ENCODE results near the gene SUN5.
"Not testable (repeated sequence)": the region's sequence is repeated elsewhere in the genome, so short reads cannot be mapped to it uniquely, and the experiment has no call there.

The SUN5 gene

DNA sequence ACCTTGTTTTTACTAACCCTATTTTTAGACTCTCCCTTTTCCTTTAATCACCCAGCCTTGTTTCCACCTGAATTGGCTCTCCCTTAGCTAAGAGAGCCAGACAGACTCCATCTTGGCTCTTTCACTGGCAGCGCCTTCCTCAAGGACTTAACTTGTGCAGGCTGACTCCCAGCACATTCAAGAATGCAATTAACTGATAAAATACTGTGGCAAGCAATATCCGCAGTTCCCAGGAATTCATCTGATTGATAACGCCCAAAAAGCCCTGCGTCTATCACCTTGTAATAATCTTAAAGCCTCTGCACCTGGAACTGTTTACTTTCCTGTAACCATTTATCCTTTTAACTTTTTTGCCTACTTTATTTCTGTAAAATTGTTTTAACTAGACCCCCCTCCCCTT, 29.1 kb downstream of the SUN5 start:
- not testable (repeated sequence) for DNase-seq

DNA sequence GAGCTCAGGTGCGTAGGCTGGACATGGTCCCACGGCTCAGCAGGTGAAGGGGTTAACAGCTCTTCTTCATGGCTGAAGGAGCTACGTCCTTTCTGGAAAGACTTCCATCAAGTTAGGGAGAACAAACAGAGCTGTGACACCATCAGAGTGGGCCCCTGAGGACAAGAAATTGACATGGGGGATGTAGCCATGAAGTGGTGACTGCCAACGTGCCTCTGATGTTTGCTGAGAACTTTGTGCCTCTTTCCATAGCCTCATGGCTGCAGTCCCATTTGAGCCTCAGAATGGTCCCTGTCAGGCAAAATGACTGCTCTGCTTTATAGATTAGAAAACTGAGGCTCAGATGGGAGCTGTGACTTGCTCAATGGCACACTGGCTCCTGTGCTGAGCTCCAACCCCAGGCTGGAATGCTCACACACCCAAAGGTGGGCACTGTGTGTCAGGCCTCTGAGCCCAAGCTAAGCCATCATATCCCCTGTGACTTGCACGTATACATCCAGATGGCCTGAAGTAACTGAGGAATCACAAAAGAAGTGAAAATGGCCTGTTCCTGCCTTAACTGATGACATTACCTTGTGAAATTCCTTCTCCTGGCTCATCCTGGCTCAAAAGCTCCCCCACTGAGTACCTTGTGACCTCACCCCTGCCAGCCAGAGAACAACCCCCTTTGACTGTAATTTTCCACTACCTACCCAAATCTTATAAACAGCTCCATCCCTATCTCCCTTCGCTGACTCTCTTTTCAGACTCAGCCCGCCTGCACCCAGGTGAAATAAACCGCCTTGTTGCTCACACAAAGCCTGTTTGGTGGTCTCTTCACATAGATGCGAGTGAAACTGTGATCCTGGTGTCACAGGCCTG, 29.8 kb downstream of the SUN5 start:
- peak; percentile 1 for DNase-seq

DNA sequence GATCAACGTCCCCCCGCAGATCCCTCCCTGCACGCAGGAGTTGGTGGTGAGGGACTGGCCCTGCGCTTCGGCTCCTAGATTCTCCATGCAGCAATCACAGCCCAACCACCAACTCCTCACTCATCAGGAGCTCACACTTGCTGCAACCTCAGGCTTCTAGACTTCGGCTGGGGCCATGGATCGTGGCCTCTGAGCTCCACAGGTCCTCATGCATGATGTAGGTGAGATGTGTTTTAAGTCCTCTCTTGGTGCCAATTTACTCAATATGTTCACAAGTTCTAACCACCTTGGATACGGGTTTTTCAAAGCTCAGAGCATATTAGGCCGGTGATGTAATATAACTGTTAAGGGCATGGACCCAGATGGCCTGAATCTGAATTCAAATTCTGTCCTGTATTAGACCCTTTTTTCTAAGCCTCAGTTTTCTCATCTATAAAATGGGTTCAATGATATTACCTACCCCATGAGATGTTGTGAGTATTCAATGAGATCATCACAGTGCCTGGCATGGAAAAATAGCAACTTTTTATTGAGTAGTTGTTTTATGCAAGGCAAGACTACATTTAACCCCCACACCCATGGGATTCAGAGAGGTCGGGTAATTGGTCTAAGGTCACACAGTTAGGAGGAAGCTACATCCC, 31.0 kb downstream of the SUN5 start:
- no peak for DNase-seq

- DNase-seq: peak; percentile 43
These were observed 31.8 kb downstream of the SUN5 start for GRCh38 chr20:32972181-32973076.

DNA sequence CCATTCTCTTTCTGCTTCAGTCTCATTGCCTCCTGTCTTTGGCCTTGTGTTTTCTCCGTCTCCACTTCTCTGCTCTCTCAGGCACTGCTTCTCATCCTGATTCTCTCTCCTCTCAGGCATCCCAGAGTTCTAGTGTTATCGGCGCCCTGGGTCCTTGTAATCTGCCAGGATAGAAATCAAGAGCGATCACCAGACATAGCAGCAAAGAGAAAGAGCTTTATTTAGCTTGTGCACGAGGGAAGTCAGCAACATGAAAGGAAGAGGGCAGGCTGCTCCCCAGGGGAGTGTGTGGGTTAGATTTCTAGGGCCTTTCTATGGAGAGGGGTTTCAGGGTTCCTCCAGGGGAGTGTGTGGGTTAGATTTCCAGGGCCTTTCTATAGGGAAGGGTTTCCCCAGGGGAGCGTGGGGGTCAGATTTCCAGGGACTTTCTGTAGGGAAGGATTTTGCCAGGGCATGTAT, 32.5 kb downstream of the SUN5 start:
- DNase-seq: peak; percentile 22

DNA sequence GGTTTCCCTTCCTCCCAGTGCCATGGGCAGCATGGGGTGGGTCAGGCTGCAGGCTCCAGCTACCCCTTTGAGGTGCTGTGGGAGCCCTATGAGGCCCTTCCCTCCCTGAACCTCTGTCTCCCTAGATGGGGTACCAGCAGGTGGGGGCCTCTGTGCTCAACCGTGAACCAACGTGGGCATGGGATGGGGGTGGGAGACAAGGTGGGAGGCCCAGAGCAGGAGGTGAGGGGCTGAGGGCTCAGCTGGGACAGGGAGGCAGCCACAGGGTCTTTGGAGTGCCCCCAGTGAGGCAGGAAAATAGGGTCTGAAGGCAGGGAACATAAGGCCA, 33.3 kb downstream of the SUN5 start:
- DNase-seq: peak; percentile 0

DNA sequence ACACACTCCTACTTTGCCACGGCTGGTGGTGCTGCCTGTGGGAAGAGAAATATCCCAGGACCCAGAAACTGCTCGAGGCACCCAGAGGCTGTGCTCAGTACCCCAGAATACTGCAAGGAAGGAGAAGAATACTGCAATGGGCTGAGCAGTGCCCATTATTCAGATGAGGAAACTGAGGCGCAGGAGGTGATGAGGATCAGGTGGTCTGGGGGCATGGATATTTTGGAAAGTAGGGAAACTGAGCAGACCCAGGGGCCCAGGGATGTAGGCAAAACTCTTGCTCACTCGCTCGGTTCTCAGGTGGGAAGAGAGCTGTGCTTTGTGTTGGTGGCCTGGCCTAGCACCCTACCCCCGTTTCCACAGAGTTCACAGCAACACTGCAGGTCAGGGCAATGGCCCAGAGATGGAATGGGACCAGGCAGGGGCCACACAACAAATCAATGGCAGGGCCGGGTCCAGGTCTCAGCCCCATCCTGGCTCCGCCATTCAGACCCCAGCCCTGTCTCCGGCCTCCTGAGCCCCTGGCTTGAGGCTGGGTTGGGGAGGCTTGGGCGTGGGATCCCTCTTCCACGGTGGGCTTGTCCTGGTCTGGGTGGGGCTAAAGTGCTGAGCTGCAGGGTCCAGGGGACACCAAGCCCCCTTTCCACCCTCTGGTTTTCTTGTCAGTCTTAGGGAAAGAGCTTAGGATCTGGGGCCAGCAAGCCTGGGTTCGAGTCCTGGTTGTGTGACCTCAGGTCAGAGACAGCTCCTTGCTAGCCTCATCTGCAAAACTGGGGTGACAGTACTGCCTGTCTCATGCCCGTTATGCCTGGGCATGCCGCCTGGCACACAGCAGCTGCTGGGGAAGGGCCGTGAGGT, 33.9 kb downstream of the SUN5 start:
- DNase-seq: peak; percentile 7

GRCh38 chr20:32969356-32970114, 34.7 kb downstream of the SUN5 start:
- peak; percentile 5 for DNase-seq

DNA sequence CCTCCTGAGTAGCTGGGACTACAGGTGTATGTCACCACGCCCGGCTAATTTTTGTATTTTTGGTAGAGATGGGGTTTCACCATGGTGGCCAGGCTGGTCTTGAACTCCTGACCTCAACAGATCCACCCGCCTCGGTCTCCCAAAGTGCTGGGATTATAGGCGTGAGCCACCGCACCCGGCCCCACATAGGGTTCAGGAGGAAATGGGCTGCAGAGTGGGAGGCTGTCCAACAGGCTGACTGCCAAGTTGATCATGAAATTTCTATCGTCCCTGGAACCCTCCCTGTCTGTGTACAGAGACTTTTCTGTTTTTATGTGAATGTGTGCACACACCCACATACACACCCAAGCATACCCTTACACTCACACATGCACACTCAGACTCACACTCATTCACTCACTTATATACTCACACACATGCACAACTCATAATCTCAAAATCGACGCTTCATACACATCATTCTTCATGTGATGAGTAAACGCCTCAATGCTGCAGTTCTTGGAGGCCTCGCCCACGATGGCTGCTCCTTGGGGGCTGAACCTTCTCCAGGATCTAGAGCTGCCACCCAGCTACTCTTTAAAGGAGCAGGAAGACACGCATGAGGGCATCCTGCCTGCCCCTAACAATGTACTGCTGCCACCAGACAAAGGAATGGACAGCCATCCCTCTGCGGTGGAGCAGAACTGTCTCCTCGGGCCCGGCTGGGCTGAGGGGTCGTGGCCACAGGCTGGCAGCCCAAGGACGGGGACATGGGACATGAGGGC, 35.6 kb downstream of the SUN5 start:
- DNase-seq: peak; percentile 13

DNA sequence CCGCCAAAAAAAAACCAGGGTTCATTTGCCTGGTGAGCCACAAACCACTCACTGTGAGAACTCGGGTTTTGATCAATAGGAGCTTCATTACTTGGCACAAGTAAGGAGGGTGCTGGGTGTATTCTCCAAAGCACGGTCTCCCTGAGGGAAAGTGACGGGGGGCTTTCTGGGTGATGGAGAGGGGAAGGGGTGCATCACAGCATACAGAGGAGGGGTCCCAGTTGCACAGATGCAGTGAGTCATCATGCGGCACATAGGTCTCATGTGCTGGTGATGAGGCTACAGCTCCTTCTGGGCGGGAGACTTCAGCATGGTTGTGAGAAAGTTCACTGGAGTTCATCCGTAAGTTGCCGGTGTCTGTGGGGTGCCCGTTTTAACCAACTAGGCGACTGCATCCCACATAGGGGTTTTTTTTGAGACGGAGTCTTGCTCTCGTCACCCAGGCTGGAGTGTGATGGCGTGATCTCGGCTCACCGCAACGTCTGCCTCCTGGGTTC, 36.2 kb downstream of the SUN5 start:
- DNase-seq: peak; percentile 5

DNA sequence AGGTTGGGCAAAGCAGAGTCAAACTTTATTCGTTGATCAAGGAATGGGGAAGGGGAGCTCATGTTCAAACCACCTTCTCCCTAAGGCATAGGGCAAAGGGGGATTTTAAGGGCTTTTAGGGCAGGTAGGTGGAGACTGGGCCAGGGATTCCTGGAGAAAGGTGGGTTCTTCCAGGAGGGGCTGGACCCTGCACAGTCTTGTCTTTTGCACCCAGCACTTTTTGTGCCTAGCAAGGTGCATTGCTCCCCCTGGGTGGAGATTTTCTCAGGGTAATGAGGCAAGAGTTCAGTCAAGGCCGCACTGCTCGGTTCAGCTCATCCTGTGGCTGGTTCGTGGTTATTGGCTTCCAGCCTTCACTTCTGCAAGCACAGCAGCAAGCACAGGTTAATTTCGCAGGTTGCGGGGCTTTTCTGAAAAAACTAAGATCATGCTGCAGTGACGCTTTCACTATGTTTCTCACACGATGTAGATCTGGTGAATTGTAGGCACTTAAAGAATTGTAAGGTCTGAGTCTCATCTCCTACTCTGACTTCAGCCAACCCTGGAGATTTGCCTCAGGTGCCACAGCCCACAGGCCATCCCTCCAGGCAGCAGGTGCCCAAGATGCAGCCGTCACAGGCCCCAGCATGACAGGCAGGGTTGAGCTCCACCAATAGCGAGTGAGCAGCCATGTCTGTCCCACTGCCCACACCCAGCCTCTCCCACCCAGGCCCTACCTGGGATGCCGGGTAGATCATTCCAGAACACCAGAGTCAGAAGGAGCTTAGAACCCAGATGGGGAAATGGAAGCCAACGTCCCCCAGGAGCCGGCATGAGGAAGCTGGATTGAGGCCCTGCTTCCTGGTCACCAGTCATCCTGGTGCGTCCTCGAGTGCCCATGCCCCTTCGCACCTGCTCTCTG, 37.1 kb downstream of the SUN5 start:
- peak; percentile 12 for DNase-seq

DNA sequence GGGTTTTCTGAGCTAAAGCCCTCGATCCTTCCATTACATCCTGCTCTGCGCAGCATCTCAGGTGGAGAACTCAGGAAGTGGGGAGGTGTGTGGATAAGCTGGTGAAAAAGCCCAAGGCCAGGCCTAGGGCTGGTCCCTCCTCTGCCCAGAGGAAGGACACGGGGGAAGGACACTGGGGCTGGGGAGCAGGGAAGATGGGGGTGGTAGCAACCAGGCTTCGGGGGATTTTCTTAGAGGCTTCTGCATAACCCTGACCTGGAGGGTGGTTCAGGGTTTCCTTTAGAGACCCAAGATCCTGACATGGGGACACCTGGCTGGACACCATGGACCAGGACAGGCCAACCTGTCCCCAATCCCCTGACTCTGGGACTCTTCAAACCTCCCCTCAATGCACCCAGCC, 37.9 kb downstream of the SUN5 start:
- peak; percentile 1 for DNase-seq

DNA sequence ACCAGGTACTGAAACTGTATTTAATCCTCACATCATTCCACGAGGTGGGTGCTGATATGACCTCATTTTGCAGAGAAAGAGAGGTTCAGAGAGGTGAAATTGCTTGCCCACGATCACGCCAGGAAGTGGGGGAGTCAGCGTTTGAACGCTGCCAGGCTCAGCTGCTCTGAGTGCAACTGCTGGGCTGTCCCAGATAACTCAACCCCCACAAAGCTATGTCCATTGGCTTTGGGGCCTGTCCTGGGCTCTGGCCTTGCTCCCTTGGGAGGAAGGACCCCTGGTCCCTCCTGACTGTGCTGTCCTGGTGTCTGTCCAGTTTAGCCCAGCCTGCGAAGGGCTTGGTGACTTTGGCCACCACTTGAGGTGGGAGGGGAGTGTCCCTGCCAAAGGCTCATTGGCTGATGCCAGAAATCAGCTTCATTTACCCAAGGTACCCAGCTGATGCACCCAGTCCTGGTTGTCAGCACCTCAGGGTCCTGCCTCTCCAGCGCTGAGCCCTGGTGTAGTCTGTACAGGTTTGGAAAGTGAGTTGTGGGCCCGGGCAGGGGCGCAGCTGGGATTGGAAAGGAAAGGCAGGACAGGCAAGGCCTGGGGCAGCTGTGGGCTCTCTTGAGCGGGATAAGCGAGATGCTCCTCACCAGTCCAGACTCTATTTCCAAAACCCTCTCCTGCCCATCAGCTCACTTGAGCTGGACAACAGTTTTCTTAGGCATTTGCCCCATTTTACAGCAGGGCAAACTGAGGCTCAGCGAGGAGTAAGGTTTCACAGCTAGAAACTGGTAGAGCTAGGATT, 38.5 kb downstream of the SUN5 start:
- peak; percentile 5 for DNase-seq

DNA sequence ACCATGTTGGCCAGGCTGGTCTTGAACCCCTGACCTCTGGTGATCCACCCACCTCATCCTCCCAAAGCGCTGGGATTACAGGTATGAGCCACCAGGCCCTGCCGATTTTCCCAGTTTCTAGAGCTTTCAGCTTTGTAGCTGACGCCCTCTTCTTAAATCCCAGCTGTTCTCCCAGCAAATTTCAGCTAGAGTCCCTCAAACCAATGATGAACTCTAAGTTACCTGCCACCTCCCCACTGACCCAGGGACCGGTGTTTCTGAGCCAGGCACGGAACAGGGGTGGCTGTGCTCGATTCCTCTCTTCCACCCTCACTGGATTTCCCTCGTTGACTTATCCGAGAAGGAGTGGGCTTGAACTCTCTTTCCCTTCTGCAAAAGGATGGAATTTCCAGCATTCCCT, 39.1 kb downstream of the SUN5 start:
- DNase-seq: peak; percentile 2

DNA sequence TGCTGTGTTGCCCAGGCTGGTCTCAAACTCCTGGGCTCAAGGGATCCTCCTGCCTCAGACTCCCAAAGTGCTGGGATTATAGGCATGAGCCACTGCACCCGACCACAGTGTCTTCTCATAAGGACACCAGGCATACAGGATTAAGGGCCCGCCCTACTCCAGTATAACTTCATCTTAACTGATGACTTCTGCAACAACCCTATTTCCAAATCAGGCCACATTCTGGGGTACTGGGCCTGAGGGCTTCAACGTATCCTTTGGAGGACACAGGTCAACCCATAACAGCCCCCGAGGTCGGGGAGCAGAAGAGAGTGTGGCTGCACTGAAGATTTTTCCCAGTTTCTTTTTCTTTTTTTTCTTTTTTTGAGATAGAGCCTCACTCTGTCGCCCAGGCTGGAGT, 39.7 kb downstream of the SUN5 start:
- peak; percentile 1 for DNase-seq

DNA sequence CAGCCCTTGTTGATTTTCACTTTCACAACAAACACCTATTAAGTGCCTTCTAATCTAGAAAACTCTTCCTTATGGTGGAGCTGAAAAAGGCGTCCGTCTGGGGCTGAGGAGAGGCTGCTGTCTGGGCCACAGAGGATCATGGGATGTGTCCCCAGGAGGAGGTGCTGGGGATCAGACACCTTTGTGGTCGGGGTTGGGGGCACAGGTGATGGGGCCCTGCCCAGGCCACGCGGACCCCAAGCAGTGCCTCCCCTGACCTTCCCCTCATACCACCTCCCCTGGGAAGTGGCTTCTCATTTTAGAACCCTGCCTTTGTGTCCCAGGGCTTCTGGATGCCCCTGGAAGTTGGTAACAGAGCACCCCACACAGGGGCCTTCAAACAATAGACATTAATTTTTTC, 41.1 kb downstream of the SUN5 start:
- DNase-seq: peak; percentile 4

GRCh38 chr20:32962646-32963045, 41.6 kb downstream of the SUN5 start:
- peak; percentile 3 for DNase-seq

GRCh38 chr20:32962053-32962452, 42.2 kb downstream of the SUN5 start:
- peak; percentile 4 for DNase-seq
